Dermis microvascular lymphatic vessel endothelial cell (primary cell): ENCODE results near the gene DNASE1L1. TPM values are rescaled to one million over a fixed set of nuclear protein-coding genes. Genes with fewer than 3 reads are reported as not detected.

Experiments
- DNase-seq, 2 donors: peaks; one replicate each; pipeline versions ENCODE4 v3.0.0 to v3.0.0-alpha.2; 2010; ENCODE audit warnings: low read depth in 2 of 2
- total RNA-seq: library from RNA; depleted of rRNA; stranded (reverse); fragments of >200 nt; gene quantifications from 2 replicates; pipeline ENCODE4 v1.2.1, GENCODE V29; 2014

DNASE1L1 gene
- 105 and 121 TPM in 2 replicates for total RNA-seq

- DNase-seq: peak; percentile 70 to 93
These were observed at the start of gene DNASE1L1 for GRCh38 chrX:154409222-154409871. DNASE1L1 (minus strand) TSS chrX:154409254; CDS start chrX:154405568, 3,686 bp downstream.

- DNase-seq: peak in 1 of 2 donors; percentile 43
These were observed 49.3 kb upstream of the DNASE1L1 start, which contains the start of gene PLXNA3 for GRCh38 chrX:154458116-154458953. PLXNA3 (plus strand) TSS chrX:154458281; CDS start chrX:154460184, 1,903 bp downstream.

GRCh38 chrX:154457491-154458115 is 48.5 kb upstream of the DNASE1L1 start:
- DNase-seq: peak in 1 of 2 donors; percentile 14

GRCh38 chrX:154452823-154453222 is 43.8 kb upstream of the DNASE1L1 start:
- no peak for DNase-seq

GRCh38 chrX:154450312-154450711 is 41.3 kb upstream of the DNASE1L1 start:
- DNase-seq: no peak

- DNase-seq: no peak
These were observed 40.6 kb upstream of the DNASE1L1 start for GRCh38 chrX:154449618-154450017.

GRCh38 chrX:154448484-154448883 is 39.4 kb upstream of the DNASE1L1 start:
- no peak for DNase-seq

GRCh38 chrX:154446430-154446829 is 37.4 kb upstream of the DNASE1L1 start:
- DNase-seq: no peak

- DNase-seq: no peak
These were observed 36.7 kb upstream of the DNASE1L1 start for GRCh38 chrX:154445776-154446175.

- DNase-seq: no peak
These were observed 35.7 kb upstream of the DNASE1L1 start for GRCh38 chrX:154444755-154445246.

- peak in 1 of 2 donors; percentile 73 for DNase-seq
These were observed 35.1 kb upstream of the DNASE1L1 start, which contains the start of gene FAM50A for GRCh38 chrX:154443992-154444754. FAM50A (plus strand) TSS chrX:154444141; CDS start chrX:154444236, 95 bp downstream.

- no peak for DNase-seq
These were observed 34.4 kb upstream of the DNASE1L1 start for GRCh38 chrX:154443479-154443910.

- no peak for DNase-seq
These were observed 33.1 kb upstream of the DNASE1L1 start for GRCh38 chrX:154441984-154442707.

GRCh38 chrX:154441564-154441963 is 32.5 kb upstream of the DNASE1L1 start:
- no peak for DNase-seq

- no peak for DNase-seq
These were observed 31.7 kb upstream of the DNASE1L1 start for GRCh38 chrX:154440623-154441357.

GRCh38 chrX:154439841-154440240 is 30.8 kb upstream of the DNASE1L1 start:
- DNase-seq: no peak

- DNase-seq: no peak
These were observed 29.2 kb upstream of the DNASE1L1 start for GRCh38 chrX:154437971-154438893.

- DNase-seq: peak in 1 of 2 donors; percentile 55
These were observed 28.1 kb upstream of the DNASE1L1 start, which contains the start of gene GDI1 for GRCh38 chrX:154436983-154437752. GDI1 (plus strand) TSS chrX:154437154; CDS start chrX:154437255, 101 bp downstream.
